Liver (tissue), 9 donors: ENCODE results near the gene PLAAT5. TPM values are rescaled to one million over a fixed set of nuclear protein-coding genes. Genes with fewer than 3 reads are reported as not detected.

ENCODE experiments used
- DNase-seq: peaks from one replicate; pipeline ENCODE4 v3.0.0-alpha.2; 2017; ENCODE audit warnings: low spot score
- H3K27ac ChIP-seq, 2 donors: one replicate each; pipeline ENCODE4 v1.7.0; 2013; ENCODE audit warnings: inconsistent platforms in 2 of 2, low read length in 2 of 2, control low read depth in 1 of 2, low read depth in 1 of 2, mild to moderate bottlenecking in 1 of 2
- H3K27me3 ChIP-seq, 4 donors: one replicate each; pipeline versions ENCODE4 v1.6.1 to v1.7.0; 2013; ENCODE audit warnings: low read length in 3 of 4, inconsistent platforms in 1 of 4, mild to moderate bottlenecking in 1 of 4, moderate library complexity in 1 of 4; ENCODE audit not compliant: control insufficient read depth in 4 of 4, insufficient read depth in 4 of 4
- H3K36me3 ChIP-seq, 4 donors: one replicate each; pipeline versions ENCODE4 v1.6.1 to v1.7.0; 2013; ENCODE audit warnings: low read length in 3 of 4, mild to moderate bottlenecking in 3 of 4, low read depth in 1 of 4, moderate library complexity in 1 of 4; ENCODE audit not compliant: control insufficient read depth in 4 of 4, insufficient read depth in 3 of 4
- H3K4me1 ChIP-seq, 4 donors: one replicate each; pipeline versions ENCODE4 v1.6.1 to v1.7.0; 2013; ENCODE audit warnings: low read length in 3 of 4, mild to moderate bottlenecking in 3 of 4, moderate library complexity in 1 of 4; ENCODE audit not compliant: control insufficient read depth in 4 of 4, insufficient read depth in 4 of 4
- H3K4me3 ChIP-seq, 3 donors: one replicate each; pipeline versions ENCODE4 v1.6.1 to v1.7.0; 2013; ENCODE audit warnings: low read length in 3 of 3, control low read depth in 1 of 3, low read depth in 1 of 3, mild to moderate bottlenecking in 1 of 3
- H3K9ac ChIP-seq, 2 donors: one replicate each; pipeline ENCODE4 v1.7.0; 2013; ENCODE audit warnings: low read length in 2 of 2, mild to moderate bottlenecking in 2 of 2, moderate library complexity in 2 of 2, control low read depth in 1 of 2, low read depth in 1 of 2
- H3K9me3 ChIP-seq, 4 donors: one replicate each; pipeline versions ENCODE4 v1.6.1 to v1.7.0; 2013; ENCODE audit warnings: low read length in 3 of 4; ENCODE audit not compliant: control insufficient read depth in 4 of 4
- ATF3 ChIP-seq: IDR thresholded peaks from 2 replicates; pipeline ENCODE4 v1.6.1; 2016; ENCODE audit warnings: antibody characterized with exemption
- CTCF ChIP-seq: fragments of 150-350 bp; IDR thresholded peaks from 2 replicates; pipeline ENCODE4 v1.5.1; 2017; ENCODE audit warnings: improper control_type of control experiment, low read depth, low read length; ENCODE audit not compliant: missing input control
- EGR1 ChIP-seq, 2 donors: IDR thresholded peaks; 2 replicates each; pipeline ENCODE4 v1.6.1; 2016 to 2018; ENCODE audit warnings: antibody characterized with exemption in 2 of 2, low read depth in 2 of 2
- FOXA1 ChIP-seq: IDR thresholded peaks from 2 replicates; pipeline ENCODE4 v1.6.1; 2016; ENCODE audit warnings: antibody characterized with exemption
- FOXA2 ChIP-seq: IDR thresholded peaks from 2 replicates; pipeline ENCODE4 v1.6.1; 2016; ENCODE audit warnings: antibody characterized with exemption
- GABPA ChIP-seq, 2 donors: IDR thresholded peaks in 1 of 2; conservative IDR thresholded peaks in 1 of 2; 2 replicates each; pipeline ENCODE4 v1.6.1; 2016; ENCODE audit warnings: antibody characterized with exemption in 2 of 2, mild to moderate bottlenecking in 1 of 2, moderate library complexity in 1 of 2
- HNF4A ChIP-seq, 2 donors: conservative IDR thresholded peaks; 2 replicates each; pipeline ENCODE4 v1.6.1; 2016; ENCODE audit warnings: antibody characterized with exemption in 2 of 2, mild to moderate bottlenecking in 2 of 2
- HNF4G ChIP-seq: IDR thresholded peaks from 2 replicates; pipeline ENCODE4 v1.6.1; 2016; ENCODE audit warnings: antibody characterized with exemption
- JUND ChIP-seq, 2 donors: IDR thresholded peaks; 2 replicates each; pipeline ENCODE4 v1.6.1; 2016; ENCODE audit warnings: antibody characterized with exemption in 2 of 2
- MAX ChIP-seq: IDR thresholded peaks from 2 replicates; pipeline ENCODE4 v1.6.1; 2016; ENCODE audit warnings: antibody characterized with exemption
- NR2F2 ChIP-seq: IDR thresholded peaks from 2 replicates; pipeline ENCODE4 v1.6.1; 2016; ENCODE audit warnings: antibody characterized with exemption
- RAD21 ChIP-seq, 2 donors: IDR thresholded peaks; 2 replicates each; pipeline ENCODE4 v1.6.1; 2016; ENCODE audit warnings: antibody characterized with exemption in 2 of 2, mild to moderate bottlenecking in 2 of 2
- REST ChIP-seq: IDR thresholded peaks from 2 replicates; pipeline ENCODE4 v1.6.1; 2016; ENCODE audit warnings: antibody characterized with exemption, mild to moderate bottlenecking
- RXRA ChIP-seq, 2 donors: IDR thresholded peaks; 2 replicates each; pipeline ENCODE4 v1.6.1; 2017 to 2018; ENCODE audit warnings: antibody characterized with exemption in 2 of 2, mild to moderate bottlenecking in 1 of 2
- SP1 ChIP-seq: IDR thresholded peaks from 2 replicates; pipeline ENCODE4 v1.6.1; 2018; ENCODE audit warnings: antibody characterized with exemption, mild to moderate bottlenecking
- TAF1 ChIP-seq: conservative IDR thresholded peaks from 2 replicates; pipeline ENCODE4 v1.6.1; 2016; ENCODE audit warnings: antibody characterized with exemption, mild to moderate bottlenecking
- YY1 ChIP-seq: IDR thresholded peaks from 2 replicates; pipeline ENCODE4 v1.6.1; 2016; ENCODE audit warnings: antibody characterized with exemption, mild to moderate bottlenecking
- ZBTB33 ChIP-seq: IDR thresholded peaks from 2 replicates; pipeline ENCODE4 v1.6.1; 2016; ENCODE audit warnings: antibody characterized with exemption
- WGBS: extraction: QIAGEN DNeasy Blood & Tissue Kit; methylation state at CpG from one replicate; pipeline ENCODE4 v1.1.7; 2013; 5-methylcytosine and 5-hydroxymethylcytosine counted together
- polyA plus RNA-seq, 2 donors: library from polyadenylated mRNA; stranded (reverse) in 1 of 2; unstranded in 1 of 2; fragments of 200-250 nt in 1 of 2; fragments of >200 nt in 1 of 2; fragmentation: Nextera tagmentation in 1 of 2; extraction: Ambion mirVana in 1 of 2; gene quantifications; one replicate each; pipeline versions ENCODE4 v1.2.1 to v1.2.3, GENCODE V29; 2013 to 2015
- total RNA-seq, 2 donors: library from RNA; depleted of rRNA; stranded (reverse); fragments of >200 nt; gene quantifications; one replicate each; pipeline ENCODE4 v1.2.3, GENCODE V29; 2014
- donor health status: healthy.
- donor health status: healthy.
- donor health status: healthy.
- donor health status: healthy.
- donor health status: healthy.

PLAAT5 gene
- total and polyA plus RNA-seq, 4 donors, result 0.03 to 1.4 TPM; not detected in 2

GRCh38 chr11:63536669-63537292, 45.8 kb upstream of the PLAAT5 start, which contains the start of gene PLAAT4:
PLAAT4 (plus strand) TSS chr11:63536808; CDS start chr11:63536869, 61 bp downstream.
- DNase-seq, result no peak
- 6% methylated on average over 10 of the region's 10 CpGs for WGBS
- Histone ChIP-seq H3K4me1 (peaks cover 9 to 22% (median 16%) of the 10 kb centered on the region in 4 donors), H3K9ac (peak within 1 kb of the TSS; percentile 79 to 93), H3K4me3 (peak within 1 kb of the TSS; percentile 50 to 84 (median 83)), H3K9me3 (no peaks in the 10 kb centered on the region), H3K27me3 (no peaks in the 10 kb centered on the region), H3K27ac (peak within 1 kb of the TSS; percentile 94 to 98), H3K36me3 (peaks cover 0 to 2% (median 0%) of the 10 kb centered on the region in 4 donors)
- TF ChIP-seq JUND (IDR thresholded peaks at IDR 0.05) (peak in 1 of 2 donors; percentile 32), ATF3 (no peak), GABPA (IDR thresholded peaks at IDR 0.05 in 1 of 2, conservative IDR thresholded peaks at IDR 0.05 in 1 of 2) (peak in 1 of 2 donors; percentile 5), FOXA1 (no peak), CTCF (no peak), TAF1 (peak; percentile 44), HNF4A (conservative IDR thresholded peaks at IDR 0.05) (peak; percentile 89 to 90), YY1 (peak; percentile 27), FOXA2 (no peak), SP1 (peak; percentile 73), RXRA (IDR thresholded peaks at IDR 0.05) (peak; percentile 36 to 59), REST (peak; percentile 56), MAX (no peak), RAD21 (IDR thresholded peaks at IDR 0.05) (peak; percentile 28 to 48), HNF4G (peak; percentile 53), NR2F2 (no peak), EGR1 (IDR thresholded peaks at IDR 0.05; ENCODE audit: low read depth in 2 of 2) (no peak), ZBTB33 (no peak)
